Left forelimb (tissue), 1 donor: ENCODE data around the gene CDK7.
"Not testable (repeated sequence)": the region's sequence is repeated elsewhere in the genome, so short reads cannot be mapped to it uniquely, and the experiment has no call there.

Experiments used
- DNase-seq: peaks from one replicate; pipeline ENCODE4 v3.0.0-alpha.2; 2018; ENCODE audit warnings: low spot score

CDK7 gene

DNA sequence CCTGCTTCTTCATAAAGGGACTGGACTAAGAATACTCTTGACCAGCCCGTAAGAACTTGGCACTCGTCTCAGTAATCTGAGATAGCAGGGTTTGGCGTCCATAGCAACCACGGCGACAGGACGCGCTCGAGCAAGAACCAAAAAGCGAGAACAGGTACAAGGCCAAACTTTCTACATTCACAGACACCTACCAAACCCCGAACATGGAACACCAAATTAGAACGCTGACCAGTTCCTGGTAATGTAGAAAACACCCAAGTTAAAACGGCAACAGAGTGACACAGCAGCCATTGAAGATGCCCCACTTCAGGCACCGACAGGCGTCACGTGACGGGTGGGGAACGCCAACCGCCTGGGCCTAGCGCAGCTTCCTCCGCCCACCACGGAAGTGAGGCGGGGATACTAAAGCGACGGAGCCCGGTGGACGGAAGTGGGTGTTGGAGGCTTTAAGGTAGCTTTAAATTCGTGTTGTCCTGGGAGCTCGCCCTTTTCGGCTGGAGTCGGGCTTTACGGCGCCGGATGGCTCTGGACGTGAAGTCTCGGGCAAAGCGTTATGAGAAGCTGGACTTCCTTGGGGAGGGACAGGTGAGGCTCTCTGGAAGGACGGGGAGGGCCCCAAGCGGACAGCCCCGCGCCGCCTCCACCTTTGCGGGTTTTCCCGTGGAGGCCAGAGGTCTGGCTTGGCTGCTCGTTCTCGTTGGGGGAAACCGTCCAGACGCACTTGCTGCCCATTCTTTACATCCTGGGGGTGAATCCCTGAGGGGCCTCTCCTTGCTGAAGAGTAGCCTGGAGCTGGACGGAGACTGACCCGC lies at the start of gene CDK7:
Gene CDK7 (plus strand): TSS at position 430 of the 812 bp plus-strand sequence. CDS start 90 bp downstream, at position 520.
- peak; percentile 93 for DNase-seq

DNA sequence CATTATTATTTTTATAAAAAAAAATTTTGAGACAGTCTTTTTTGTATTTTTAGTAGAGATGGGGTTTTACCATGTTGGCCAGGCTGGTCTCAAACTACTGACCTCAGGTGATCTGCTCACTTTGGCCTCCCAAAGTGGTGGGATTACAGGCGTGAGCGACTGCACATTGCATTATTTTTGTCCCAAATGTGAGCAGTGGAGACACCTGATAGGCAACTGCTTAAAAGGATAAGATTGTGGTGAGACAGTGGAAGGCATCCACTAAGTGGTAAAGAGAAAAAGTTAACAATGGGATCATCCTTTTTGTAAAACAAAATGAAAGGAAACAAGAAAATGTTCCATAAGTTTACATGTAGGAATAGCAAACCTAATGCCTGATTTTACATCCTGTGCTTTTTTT lies 47.3 kb upstream of the CDK7 start:
- no peak for DNase-seq

- no peak for DNase-seq
Observed at GRCh38 chr5:69188811-69189161, 45.9 kb upstream of the CDK7 start.

DNA sequence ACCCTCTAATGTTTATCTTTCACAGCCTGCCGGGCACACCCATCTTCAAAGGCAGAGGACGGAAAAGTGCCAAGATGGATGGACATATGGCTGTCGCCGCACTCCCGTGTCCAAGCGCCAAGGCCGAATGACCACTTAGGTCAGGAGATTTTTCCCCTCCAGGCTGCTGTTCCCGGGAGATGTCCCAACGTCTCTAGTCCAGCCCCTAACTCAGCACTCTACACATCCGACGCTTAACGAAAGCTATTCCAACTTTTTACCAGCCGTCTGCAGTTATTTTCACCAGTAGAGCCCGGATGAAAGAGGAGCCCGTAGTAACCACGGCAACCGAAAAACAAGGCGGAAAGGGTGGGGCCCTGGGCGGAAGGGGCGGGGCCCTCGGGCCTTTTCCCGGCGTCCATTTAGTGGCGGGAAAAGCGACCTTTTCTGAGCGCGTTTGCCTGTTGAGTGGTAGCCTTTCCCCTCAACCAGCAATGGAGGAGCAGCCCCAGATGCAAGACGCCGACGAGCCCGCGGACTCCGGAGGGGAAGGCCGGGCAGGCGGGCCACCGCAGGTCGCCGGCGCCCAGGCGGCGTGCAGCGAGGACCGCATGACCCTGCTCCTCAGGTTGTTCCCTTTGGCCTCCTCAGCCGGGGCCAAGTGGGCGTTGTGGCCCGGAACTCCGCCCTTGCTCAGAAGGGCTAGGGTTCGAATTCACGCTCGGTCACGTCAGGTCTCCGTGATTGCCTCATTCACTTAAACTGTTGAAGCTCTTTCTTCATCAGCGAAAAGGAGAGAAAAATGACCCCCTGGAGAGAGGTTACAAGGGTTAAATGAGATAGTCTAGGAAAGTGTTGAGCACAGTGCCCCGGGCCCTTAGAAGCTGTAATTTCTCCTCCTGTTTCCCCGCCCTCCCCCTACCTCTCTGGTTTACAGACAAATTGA lies 45.3 kb upstream of the CDK7 start, which contains the start of gene CENPH:
Gene CENPH (plus strand): TSS at position 422 of the 925 bp plus-strand sequence. CDS start 52 bp downstream, at position 474.
- peak; percentile 97 for DNase-seq

DNA sequence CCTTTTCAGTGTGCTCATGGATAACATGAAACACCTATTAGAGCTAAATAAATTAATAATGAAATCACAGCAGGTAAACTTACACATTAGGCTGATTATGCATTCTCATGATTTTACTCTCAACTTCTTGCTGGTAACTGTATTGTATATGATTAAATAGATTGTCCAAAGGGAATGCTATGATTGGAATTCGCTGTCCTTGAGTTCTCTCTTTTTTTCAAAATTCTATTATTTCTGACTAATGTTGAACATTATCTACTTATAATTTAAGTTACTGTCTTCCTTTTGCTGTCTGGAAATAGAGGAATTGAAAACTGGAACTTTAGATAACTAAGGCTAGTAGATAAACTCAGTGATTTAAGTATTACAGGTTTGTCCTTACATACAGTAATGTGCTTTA lies 32.2 kb upstream of the CDK7 start:
- DNase-seq, result no peak

- DNase-seq, result no peak
Observed at GRCh38 chr5:69206528-69207190, 28.0 kb upstream of the CDK7 start.

- DNase-seq, result no peak
Observed at GRCh38 chr5:69209602-69210001, 25.1 kb upstream of the CDK7 start.

GRCh38 chr5:69211200-69211599 lies 23.5 kb upstream of the CDK7 start:
- DNase-seq, result no peak

DNA sequence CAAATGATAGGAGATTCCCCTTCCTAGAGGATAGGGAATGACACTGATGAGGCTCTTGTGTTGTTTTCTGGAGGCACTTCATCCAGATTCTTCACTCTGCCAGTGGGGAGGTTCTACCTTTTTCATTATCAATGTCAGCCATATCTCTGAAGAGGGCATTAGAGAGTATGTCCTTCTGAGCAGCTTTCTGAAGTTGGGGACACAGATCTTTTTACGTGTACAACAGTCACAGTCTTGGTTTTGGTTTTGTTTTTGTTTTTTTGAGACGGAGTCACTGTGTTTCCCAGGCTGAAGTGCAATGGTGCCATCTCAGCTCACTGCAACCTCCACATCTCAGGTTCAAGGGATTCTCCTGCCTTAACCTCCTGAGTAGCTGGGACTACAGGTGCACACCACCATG lies 22.7 kb upstream of the CDK7 start:
- DNase-seq, result no peak

DNA sequence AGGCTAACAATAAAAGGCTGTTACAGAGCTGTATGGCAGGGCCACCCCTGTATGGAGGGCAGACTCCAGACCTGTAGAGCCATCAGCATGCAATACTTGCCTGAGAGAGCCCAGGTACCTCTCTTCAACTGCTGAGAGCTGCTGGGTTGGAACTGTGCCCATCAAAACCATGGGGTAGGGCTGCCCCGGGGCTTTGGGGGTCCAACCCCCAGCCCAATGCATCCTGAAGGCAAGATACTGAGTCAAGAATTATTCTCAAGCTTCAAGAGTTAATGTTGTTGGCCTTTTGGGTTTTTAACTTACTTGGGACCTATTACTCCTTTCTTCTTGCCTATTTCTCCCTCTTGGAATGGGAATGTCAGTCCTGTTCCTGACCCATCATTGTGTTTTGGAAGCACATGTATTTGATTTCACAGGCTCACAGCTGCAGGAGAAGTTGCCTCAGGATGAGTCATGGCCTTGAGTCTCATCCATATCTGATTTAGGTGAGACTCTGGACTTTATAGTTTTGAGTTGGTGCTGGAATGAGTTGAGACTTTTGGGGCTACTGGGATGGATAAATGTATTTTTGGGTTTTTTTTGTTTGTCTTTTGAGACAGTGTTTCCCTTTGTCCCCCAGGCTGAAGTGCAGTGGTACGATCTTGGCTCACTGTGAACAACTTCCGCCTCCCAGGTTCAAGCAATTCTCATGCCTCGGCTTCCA lies 21.0 kb upstream of the CDK7 start:
- DNase-seq, result no peak

DNA sequence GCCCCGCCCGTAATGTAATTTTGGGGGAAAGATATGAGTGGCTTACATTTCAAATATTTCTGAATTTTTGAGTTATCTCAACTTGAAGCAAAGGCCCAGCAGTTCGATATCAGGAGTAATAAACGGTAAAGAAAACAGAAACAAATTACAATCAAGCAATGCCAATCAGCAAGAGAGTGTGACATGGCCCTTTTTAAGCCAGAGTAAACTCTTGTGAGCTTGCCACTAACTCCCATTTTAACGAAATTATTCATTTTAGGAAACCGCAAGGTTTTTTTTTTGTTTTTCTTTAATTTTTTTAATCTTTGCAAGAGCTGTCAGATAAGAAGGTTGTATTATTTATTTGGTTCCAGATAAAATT lies 17.6 kb upstream of the CDK7 start:
- no peak for DNase-seq

DNA sequence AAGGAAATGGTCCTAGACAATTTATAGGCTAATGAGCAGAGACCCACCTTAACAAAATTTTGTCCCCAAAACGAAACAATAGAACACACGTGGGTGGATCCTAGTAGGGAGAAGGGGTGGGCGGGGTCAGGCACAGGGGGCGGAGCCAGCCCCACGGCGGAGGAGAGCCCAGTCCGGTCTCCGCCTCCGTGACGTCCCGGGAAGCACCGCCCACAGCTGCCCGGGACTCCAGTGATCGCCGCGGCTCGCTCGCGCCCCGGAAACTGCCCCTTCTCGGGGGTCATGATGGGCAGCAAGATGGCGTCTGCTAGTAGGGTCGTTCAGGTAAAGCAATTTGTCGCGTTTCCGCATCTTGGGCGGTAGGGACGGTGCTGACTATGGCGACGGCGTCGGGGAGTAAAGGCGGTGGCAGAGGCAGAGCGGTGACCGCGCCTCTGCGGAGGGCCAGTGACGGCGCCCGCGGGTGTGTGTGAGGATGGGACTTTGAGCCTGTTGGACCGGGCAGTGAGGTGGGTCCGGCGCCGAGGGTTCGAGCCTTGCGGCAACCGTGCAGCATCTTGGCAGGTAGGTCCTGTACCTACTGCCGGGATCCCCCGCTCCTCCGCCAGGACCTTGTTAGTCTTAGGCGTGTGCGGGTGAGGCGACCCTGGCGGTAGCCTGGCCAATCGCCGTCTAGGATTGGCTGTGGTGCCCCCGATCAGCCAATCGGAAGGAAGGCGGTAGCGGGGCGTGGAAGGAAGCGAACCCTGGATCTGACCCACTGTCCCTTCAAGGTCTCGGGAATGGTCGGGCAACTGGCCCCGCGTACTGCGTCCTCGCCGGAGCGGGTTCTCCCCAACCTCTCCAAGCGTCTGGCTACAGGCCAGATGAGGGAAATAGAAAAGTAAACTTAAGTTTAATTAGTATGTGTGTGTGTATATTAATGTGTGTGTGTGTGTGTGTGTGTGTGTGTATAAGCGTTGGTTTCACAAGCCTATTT lies 16.8 kb upstream of the CDK7 start:
- DNase-seq, result peak; percentile 96

DNA sequence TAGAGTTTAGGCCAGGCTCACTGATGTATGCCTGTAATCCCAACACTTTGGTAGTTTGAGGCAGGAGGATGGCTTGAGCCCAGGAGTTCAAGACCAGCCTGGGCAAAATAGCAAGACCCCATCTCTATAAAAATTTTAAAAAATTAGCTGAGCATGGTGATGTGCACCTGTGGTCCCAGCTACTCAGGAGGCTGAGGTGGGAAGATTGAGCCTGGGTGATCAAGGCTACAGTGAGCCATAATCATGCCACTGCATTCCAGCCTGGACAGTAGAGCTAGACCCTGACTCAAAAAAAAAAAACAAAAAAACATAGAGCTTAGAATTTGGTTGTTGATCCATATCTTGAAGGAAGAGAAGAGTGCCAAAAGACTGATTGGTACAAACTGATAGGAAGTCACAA lies 14.7 kb upstream of the CDK7 start:
- no peak for DNase-seq

- not testable (repeated sequence) for DNase-seq
Observed at GRCh38 chr5:69220371-69220770, 14.3 kb upstream of the CDK7 start.

DNA sequence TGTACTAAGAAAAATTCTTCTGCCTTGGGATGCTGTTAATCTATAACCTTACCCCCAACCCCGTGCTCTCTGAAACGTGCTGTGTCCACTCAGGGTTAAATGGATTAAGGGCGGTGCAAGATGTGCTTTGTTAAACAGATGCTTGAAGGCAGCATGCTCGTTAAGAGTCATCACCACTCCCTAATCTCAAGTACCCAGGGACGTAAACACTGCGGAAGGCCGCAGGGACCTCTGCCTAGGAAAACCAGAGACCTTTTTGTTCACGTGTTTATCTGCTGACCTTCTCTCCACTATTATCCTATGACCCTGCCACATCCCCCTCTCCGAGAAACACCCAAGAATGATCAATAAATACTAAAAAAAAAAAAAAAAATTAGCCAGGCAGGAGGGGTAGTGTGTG lies 13.9 kb upstream of the CDK7 start:
- DNase-seq, result not testable (repeated sequence)

- no peak for DNase-seq
Observed at GRCh38 chr5:69224520-69224919, 10.2 kb upstream of the CDK7 start.

DNA sequence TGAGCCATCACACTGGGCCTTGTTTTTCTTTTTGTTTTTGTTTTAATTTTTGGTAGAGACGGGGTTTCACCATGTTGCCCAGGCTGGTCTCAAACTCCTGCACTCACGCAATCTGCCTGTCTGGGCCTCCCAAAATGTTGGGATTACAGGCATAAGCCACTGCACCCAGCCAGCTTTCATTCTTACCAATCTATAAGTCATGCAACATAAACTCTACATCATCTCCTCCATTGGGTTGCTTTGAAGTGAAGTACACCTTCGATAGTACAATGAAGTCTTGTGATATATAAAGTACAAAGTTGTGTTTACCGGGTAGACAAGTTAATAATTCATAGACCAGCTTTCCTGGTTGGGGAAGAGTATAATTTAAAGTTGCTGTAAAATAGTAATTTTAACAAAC lies 8.8 kb upstream of the CDK7 start:
- DNase-seq, result no peak

GRCh38 chr5:69230181-69230580 lies 4.5 kb upstream of the CDK7 start:
- no peak for DNase-seq

GRCh38 chr5:69231281-69231680 lies 3.4 kb upstream of the CDK7 start:
- no peak for DNase-seq

DNA sequence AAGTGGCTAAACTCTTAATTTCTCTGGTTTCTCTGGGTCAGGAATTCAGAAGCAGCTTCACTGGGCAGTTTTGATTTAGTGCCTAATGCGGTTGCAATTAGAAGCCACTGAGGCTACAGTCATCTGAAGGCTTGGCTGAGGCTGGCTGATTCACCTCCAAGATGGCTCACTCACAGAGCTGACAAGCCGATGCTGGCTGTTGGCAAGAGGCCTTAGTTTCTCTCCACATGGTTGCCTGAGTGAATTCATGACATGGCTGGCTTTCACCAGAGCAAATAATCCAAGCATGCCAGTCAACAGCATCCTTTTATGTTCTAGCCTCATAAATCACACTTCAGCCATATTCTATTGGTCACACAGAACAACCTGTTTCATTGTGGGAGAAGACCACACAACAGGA lies 2.8 kb upstream of the CDK7 start:
- no peak for DNase-seq

- DNase-seq, result not testable (repeated sequence)
Observed at GRCh38 chr5:69236733-69237132, 2.0 kb downstream of the CDK7 start.
